Vagina (tissue), 2 donors: ENCODE results near the gene ENGASE.

Source experiments
- POLR2A ChIP-seq, 2 donors: fragments of 450-650 bp; IDR thresholded peaks; one replicate each; pipeline ENCODE4 v1.6.1; 2017; ENCODE audit warnings: antibody characterized with exemption in 2 of 2, mild to moderate bottlenecking in 2 of 2, moderate library complexity in 2 of 2
- TF ChIP-seq, protein P1 (sequence below), 3 experiments: fragments of 450-650 bp in 2 of 3; fragments of 200-600 bp in 1 of 3; sonication (generic) in 1 of 3; IDR thresholded peaks; one replicate each; pipeline ENCODE4 v1.5.1; 2017 to 2019; ENCODE audit warnings: antibody characterized with exemption in 3 of 3, mild to moderate bottlenecking in 2 of 3, moderate library complexity in 2 of 3

DNA sequence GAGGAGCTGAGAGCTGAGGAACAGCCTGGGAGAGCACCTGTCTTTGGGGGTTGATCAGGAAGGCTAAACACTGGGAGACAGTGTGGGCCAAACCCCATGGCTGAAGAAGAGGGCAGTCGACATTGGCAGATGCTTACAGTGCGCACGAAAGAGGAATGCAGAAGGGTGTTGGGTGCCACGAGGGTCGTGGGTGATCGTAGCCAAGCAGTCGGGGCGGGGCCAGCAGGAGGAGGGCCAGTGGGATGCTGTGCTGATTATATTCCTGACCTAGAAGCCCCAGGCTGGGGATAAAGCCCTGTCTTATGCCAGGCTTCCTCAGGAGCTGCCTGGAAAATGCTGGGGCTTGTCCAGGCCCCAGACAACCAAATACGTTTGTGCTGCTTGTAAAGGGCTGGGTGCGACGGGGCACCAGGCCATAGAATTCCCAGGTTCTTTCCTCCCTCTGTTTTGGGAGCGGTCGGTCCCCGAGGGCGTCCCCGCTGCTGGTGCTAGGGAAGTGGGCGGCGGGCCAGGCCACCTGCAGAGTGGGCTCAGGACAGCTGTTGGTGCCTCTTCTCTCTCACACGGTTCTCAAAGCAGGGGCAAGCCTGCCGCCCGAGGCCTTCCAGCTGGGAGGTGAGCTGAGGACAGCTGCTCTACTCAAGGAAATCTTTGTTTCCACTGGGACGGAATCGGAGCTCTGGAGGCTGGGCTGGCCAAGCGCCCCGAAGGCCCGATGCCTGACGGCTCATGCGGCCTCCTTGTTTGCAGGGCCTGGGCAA is 40.7 kb upstream of the ENGASE start:
- TF ChIP-seq, protein P1, sequence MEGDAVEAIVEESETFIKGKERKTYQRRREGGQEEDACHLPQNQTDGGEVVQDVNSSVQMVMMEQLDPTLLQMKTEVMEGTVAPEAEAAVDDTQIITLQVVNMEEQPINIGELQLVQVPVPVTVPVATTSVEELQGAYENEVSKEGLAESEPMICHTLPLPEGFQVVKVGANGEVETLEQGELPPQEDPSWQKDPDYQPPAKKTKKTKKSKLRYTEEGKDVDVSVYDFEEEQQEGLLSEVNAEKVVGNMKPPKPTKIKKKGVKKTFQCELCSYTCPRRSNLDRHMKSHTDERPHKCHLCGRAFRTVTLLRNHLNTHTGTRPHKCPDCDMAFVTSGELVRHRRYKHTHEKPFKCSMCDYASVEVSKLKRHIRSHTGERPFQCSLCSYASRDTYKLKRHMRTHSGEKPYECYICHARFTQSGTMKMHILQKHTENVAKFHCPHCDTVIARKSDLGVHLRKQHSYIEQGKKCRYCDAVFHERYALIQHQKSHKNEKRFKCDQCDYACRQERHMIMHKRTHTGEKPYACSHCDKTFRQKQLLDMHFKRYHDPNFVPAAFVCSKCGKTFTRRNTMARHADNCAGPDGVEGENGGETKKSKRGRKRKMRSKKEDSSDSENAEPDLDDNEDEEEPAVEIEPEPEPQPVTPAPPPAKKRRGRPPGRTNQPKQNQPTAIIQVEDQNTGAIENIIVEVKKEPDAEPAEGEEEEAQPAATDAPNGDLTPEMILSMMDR (IDR thresholded peaks at IDR 0.05), result no peak
- TF ChIP-seq POLR2A (IDR thresholded peaks at IDR 0.05), result no peak
